Activated T-cell treated with anti-CD3 and anti-CD28 coated beads for 4 hours (primary cell): ENCODE measurements around the gene CRYBB1.

Experiments used
- DNase-seq: peaks from one replicate; pipeline ENCODE4 v3.0.0-alpha.2; 2020

CRYBB1 gene

DNA sequence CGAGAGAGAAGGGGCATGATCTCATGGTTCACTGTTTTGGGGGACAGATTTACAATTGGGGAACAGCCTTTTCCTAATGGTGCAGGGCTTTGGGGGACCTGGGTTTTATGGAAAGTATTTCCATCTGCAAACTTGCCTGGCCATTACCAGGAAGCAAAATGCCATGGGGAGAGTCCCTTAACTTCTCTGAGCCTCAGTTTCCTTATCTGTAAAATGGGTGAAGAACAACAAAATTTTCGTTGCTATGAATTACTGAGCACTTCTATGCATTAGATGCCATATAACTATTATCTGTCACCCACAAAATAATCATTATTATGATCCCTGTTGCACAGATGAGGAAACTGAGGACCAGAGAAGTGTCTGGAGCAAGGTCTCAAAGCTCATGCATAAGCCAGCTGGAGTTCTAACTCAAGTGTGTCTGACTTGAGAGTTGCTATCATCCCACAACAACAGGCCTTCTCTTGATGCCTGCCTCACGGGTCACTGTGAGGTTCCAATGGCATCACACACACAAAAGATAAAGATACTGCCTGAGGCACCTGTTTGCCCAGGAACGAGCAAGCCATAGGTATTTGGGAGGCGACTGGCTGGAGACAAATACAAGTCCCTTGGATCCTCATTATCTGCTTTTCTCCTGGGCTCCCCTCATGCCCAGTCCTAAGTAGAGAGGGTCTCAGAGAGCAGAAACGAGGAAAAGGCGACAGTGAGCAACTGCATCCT is 43.7 kb downstream of the CRYBB1 start:
- no peak for DNase-seq

DNA sequence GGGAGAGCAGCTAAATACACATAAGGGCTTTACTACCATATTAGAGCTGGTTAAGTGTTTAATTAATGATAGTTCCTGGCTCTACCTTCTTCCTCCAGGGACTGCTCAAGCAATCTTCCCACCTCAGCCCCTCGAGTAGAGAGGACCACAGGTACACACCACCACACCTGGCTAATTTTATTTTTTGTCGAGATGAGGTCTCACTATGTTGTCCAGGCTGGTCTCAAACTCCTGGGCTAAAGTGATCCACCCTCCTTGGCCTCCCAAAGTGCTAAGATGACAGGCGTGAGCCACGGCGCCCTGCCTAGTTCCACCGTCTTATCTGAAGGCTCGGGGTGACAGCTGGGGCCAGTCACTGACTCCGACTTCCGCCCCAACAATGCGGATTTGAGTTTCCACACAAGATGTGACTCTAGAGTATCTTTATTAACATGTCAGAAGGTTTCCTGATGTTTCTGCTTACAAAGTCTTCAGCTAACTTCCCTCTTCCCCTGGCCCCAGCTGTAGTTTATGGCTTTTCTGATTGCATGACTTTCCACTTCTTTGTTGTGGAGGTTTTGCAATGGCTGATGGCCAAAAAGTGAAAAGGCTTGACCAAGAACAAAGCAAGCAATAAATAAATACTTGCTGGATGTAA is 44.7 kb downstream of the CRYBB1 start:
- DNase-seq, result no peak

DNA sequence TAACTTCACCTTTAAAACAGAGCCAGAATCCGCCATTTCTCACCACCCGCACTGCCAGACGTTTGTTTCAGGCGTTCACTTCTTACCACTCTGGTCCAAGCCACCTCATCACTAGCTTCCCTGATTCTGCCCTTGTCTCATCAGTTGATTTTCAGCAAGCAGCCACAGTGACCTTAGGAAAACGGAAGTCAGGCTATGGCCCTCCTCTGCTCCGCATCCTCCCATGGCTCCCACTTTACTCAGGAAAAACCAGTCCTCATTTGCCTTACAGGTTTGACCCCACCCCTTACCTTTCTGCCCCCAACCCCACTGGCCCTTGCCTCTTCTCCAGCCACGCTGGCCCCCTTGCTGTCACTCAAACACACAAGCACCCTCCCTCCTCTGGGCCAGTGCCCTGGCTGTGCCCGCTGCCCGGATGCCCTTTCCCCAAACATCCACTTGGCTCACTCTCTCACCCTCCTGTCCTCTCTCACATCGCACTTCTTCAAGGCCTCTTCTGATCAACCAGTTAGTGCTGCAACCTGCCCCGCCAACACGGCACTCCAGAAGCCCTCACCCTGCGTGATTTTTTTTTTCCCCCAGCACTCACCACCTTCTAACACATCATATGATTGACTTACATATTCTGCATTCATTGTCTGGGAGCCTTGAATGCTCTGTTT is 46.8 kb downstream of the CRYBB1 start:
- no peak for DNase-seq

DNA sequence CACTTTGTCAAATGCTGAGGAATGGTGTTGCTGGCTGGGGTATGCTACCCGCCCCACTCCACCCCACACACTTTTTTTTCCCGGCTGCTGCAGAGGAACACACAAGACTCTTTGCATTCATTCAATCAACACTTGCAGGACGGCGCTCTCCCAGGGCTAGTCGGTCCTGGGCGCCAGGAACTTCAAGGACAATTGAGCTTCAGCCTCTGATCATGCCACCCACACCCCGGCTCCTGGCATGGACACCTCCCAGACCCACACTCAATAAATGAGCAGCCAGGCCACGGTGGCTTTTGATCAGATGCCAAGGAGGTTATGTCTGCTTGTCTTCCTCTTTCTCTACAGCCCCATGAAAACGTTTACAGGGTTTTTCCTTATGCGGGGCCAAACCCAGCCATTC is 47.7 kb downstream of the CRYBB1 start:
- no peak for DNase-seq

DNA sequence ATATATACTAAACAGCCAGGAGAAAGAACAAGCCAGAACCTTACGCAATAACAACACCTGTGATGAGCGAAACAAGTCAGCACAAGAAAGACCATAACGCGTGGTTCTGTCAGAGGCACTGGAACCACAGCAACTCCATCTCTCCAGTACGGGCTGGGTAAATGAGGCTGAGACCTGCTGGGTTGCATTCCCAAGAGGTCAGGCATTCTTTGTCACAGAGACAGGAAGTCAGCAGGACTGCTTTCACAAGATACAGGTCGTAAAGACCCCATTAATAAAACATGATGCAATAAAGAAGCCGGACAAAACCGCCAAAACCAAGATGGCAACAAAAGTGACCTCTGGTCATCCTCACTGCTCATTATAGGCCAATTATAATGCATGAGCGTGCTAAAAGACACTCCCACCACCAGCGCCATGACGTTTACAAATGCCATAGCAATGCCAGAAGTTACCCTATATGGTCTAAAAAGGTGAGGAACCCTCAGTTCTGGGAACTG is 49.6 kb downstream of the CRYBB1 start:
- no peak for DNase-seq

DNA sequence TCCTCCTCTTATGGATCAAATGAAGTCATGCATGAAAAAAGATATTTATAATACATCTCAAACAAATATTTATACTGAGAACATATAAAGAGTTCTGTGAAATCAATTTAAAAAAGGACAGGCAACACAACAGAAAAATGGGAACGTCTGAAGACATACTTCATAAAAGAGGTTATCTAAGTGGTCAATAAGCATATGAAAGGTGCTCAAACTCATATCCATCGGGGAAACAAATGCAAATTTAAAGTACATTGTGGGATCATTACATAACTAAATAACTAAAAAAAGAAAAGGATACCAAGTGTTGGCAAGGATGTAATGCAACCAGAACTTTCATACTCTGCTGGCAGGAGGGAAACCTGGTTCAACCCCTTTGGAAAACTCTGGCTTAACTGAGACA is 50.2 kb downstream of the CRYBB1 start:
- no peak for DNase-seq

DNA sequence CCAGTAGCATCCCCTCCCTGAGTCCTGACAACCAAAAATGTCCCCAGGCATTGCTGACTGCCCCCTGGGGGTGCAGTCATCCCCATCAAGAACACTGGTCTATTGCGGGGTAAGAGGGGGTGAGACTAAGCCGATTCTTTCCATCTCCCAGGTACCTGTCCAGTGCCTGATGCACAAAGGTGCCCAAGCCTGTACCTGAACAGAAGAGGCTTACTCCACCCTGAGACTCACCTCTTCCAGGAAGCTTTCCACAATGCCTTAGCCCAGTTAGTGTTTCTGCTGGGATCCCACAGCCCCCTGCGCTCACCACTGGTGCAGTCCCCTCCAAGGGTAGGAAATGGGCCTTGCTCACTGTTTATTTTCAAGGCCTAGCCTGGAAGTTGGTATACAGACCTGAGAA is 50.8 kb downstream of the CRYBB1 start:
- DNase-seq, result no peak

DNA sequence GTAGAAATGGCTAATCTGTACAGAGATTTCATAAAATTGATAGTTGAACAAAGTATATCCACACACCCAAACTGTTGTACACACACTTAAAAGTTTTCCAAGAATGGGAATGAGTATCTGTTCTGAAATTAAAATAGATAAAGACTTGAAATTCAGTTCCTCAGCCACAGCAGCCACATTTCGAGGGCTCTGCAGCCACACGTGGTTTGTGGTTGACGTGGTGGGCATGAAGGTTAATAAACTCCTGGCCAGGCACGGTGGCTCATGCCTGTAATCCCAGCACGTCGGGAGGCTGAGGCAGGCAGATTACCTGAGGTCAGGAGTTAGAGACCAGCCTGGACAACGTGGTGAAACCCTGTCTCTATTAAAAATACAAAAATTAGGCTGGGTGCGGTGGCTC is 51.9 kb downstream of the CRYBB1 start:
- DNase-seq, result no peak

DNA sequence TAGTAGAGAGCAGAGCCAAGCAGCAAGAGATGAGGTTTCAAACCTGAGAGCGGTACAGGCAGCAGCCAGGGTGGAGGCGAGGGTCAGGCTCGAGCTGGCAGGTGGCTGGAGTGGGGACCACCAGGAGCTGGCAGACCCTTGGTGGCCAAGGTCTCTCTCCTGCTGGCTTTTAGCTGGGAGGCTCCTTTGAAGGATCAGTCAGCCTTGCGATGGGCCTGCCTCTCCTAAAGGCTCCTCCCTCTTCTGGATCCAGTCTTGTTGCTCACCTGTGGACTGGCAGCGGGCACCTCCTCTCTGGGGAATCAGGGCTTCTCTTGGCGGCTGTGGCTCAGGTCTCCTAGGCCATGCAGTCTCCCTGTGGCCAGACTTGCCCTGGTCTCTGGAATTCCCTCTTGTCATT is 52.6 kb downstream of the CRYBB1 start:
- DNase-seq, result no peak

DNA sequence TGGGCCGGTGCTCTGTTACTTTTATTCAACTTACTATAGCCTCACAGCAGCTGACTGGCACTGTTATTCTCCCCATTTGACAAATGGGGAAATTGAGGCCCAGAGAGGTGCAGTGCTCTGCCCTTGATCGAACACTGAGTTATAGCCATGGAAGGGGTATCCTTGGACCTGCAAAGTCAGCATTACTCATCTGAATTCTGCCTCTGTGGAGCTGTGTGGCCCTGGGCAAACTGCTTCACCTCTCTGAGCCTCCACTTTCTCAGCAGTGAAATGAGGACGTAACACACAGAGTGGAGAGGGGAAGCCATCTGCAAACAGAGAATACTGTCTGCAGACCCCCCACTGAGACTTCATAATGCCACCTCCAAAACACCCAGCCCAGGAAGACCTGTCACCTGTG is 53.2 kb downstream of the CRYBB1 start:
- DNase-seq, result no peak

DNA sequence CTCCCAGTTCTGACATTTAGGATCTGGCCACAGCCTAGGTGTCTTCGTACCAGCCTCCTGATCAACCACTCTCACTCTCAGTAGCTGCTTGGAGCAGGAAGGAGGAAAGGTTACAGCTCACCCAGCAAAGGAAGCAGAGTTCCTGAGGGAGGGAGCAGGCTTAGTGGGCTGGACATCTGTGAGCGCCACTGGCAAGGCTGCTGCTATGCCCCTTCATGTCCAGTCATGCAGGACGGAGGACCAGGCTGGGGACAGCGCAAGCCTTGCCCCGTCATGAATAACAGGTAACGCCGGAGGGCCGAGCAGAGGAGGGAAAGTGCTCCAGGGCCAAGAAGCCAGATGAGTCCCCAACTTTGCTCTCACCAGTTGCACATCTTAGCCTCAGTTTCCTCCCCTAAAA is 53.6 kb downstream of the CRYBB1 start:
- no peak for DNase-seq

DNA sequence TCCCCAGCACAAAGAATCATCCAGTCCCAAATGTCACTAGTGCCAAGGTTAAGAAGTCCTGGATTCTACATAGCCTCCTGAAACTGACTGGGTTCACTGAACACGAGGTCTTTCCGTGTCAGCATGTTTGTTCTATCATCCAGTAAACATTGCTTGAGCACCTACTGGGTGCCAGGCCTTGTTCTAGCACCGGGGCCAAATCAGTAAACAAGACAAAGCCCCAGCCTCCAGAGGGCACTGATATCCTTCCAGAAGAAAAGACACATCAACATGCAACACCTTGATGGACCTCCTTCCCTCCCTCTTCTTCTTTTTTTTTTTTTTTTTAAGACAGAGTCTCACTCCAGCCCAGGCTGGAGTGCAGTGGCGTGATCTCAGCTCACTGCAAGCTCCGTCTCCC is 54.8 kb downstream of the CRYBB1 start:
- no peak for DNase-seq

DNA sequence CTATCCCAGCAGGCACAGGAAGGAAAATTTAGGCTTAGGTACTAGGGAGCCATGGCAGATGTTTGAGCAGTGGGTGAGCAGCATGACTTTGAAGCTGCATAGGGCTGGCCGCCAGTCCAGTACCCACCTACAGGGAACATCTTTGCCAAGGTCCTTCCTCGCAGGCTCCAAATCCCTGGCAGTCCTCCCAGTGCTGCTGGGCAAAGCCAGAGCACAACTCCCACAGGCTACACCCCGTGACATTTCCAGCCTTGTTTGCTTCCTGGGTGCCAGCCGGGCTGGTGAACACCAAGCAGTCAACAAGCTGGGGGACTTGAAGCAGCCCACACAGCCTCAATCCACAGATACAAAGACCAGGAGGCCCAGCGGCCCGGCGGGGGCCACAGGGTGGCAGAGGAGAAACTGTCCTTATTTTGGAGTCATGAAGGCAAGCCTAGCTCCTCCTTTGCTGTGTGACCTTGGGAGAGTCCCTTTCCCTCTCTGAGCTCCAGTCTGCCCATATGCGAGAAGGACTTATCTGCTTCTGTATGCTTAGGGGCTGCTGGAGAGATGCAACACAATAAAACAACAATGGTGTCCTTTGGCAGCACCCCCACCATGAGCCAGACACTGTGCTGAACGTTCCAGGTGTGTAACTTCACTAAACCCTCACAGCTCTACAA is 55.9 kb downstream of the CRYBB1 start:
- DNase-seq, result no peak

DNA sequence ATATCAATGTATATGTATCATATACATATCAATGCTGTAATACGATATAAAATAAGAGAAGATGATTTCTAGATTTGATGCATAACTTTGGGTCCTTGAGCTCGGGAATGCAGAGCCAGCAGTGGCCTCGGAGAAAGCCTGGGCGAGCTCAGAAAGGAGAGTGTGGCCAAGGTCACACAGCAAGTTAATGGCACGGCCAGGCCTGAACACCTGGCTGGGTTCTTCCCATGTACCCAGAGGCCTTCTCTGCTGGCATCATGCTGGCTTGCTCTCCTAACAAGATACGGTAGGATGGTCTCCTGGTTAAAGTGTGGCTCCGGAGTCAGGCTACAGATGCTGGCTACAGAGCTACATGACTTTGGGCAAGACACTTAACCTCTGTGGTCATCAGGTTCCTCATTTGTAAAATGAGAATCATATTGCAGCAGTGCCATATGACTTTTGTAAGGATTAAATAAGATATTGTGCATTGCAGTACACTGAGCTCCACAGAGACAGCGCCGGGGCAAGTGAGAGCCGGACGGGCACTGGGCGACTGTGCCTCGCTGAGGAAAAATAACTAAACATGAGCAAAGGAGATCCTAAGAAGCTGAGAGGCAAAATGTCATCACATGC is 57.8 kb downstream of the CRYBB1 start:
- DNase-seq, result no peak

DNA sequence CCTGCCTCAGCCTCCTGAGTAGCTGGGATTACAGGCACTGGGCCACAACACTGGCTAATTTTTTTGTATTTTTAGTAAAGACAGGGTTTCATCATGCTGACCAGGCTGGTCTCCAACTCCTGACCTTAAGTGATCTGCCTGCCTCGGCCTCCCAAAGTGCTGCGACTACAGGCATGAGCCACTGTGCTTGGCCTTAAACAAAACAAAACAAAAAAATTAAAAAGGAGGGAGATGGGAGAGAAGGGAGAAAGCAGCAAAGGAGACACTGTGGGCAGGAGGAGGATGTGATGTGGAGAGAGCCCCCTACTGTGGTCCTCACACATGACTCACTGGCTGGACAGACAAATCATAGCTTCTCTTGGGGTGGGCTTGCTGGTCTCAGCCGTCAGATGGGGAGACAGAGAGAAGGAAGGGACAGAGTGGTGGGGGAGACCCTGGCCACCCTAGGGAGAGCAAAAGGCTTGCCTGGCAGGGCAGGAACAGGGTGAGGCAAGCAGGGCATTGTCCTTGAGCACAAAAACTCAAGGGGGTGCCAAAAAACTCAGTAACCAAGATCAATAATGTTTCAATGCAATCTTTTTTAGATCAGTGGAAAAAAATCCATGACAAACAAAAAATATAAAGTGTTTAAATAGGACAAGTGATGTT is 59.5 kb downstream of the CRYBB1 start:
- DNase-seq, result no peak

DNA sequence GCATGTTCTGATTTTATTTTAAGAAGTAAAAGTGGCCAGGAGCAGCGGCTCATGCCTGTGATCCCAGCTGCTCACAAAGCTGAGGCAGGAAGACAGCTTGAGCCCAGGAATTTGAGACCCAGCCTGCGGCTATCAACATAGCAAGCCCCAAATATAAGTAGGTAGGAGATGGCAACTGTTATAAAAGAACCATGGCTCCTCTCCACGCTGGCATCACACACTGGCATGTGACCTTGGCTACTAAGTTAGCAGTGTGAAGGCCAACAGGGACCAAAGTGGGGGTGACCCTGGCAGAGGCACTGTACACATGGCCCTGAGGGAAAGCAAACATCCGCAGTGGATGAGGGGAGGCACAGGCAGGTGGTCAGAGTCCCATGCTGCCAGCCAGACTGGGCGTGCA is 60.9 kb downstream of the CRYBB1 start:
- DNase-seq, result no peak

DNA sequence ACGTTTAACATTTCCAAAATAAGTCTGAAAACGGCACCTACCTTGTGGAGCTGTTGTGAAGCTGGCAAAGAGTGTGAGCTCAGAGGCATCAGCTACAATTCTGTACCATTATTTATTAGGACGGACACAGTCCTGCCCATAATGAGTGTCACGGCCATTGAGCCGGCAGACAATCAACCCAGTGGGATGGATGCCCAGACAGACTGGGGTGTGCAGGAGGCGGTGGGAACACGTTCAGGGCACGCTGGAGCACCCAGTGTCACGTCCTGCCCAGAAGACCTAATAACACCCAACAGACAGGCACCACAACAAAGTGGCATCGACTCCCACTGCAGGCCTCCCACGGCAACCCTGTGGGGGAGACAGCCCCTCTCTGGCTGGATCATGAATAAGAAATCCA is 62.3 kb downstream of the CRYBB1 start:
- DNase-seq, result no peak

DNA sequence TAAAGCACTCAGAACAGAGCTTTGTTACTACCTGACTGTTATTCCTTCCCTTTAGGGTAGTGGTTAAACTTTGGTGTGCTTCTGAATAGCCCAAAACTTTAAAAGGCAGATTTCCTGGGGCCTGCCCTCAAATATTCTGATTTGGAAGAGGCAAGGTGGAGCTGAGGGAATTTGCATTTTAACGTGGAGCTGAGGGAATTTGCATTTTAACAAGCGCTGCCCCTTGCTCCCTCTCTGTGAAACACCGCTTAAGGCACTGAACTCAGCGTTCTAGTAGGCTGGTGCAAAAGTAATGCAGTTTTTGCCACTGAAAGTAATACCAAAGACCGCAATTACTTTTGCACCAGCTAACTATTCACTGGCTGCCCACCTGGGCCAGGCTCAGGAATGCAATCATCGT is 62.9 kb downstream of the CRYBB1 start:
- DNase-seq, result no peak

DNA sequence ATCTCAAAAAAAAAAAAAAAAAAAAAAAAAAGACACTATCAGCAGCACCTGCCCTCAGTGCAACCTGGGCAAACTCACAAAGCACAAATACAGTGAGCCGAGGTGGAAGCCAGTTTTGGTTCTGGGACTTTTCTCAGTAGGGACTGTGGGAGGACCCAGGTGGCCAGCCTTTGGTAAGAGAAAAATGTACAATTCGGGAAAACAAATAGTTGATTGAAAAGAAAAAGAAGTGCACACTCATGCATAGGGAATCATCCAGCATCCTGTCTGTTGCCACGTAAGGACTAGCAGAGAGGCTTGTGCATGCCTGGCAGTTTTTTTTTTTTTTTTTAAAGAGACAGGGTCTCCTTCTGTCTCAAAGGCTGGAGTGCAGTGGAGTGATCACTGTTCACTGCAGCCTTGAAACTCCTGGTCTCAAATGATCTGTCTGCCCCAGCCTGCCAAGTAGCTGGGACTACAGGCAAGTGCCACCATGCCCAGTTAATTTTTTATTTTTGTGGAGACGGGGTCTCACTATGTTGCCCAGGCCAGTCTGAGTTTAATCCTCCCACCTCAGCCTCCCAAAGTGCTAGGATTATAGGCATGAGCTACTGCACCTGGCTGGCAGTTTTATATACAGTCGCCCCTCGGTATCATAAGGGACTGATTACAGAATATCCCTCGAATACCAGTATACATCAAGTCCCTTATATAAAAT is 64.6 kb downstream of the CRYBB1 start:
- no peak for DNase-seq

DNA sequence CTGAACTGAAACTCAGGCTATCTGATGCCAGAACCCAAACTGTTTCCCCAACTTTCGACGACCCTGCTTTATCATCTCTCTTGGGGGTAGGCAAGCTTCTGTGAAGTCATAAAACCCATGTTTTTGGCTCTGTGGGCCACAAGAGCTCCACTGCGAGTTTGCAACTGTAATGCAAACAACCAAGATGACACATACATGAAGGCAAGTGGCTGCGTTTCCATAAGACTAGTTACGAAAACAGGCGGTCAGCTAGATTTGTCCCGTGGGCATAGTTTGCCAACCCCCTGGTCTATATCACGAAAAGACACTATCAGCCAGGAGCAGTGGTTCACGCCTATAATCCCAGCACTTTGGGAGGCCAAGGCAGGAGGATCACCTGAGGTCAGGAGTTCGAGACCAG is 65.4 kb downstream of the CRYBB1 start:
- no peak for DNase-seq

DNA sequence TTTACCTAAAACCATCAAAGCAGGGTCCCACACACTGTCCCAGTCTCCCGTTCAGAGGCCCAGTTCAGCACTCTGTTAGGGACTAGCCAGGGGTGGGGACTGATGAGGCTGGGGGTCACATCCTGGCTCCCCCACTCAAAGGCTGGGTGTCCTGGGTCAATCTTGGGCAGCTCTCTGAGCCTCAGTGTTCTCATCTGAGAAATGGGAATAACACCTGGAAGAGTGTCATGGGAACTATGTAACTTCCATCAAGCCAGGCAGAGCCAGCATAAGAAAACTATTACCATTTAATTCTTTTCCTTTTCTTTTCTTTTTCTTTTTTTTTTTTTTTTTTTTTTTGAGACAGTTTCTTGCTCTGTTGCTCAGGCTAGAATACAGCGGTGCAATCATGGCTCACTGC is 66.3 kb downstream of the CRYBB1 start:
- no peak for DNase-seq

DNA sequence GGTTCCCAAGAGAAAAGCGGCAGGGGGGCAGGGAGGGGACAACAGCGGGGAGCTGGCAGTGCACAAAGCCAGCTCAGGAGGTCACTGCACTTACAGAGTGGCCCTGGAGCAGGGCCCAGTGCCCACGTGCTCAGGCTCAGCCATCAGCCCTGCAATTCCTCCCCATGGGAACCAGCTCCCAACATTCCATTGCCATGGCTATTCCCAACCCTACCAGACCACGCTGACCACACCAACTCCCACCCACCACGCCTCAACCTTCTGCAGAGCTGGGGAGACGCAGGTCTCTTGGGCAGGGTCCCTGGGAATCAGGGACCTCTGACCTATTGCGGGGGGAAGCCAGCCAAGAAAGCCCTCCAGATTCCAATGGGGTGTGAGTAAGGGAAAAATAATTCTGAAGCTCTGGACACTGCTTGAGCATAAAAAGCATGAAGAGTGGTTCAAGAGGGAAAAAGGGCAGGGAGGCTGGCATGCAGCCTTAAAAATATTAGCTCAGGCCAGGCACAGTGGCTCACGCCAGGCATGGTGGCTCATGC is 67.3 kb downstream of the CRYBB1 start:
- DNase-seq, result no peak
